Measurements from ENCODE around the gene PLEK.

Gene PLEK

GRCh38 chr2:68425503-68425902 is 60.4 kb downstream of the PLEK start:
- H3K4me1 ChIP-seq (ENCODE audit: control insufficient read depth, low read length) = peaks cover 56% of the 10 kb centered on the region
- H3K4me2 ChIP-seq (ENCODE audit: low read length) = no peak overlapping the region
- H4K20me1 ChIP-seq (ENCODE audit: control insufficient read depth, insufficient read depth, low read depth, low read length) = no peaks in the 10 kb centered on the region

GRCh38 chr2:68426446-68426845 is 61.4 kb downstream of the PLEK start:
- H3K4me1 ChIP-seq (ENCODE audit: control insufficient read depth, low read length) = peaks cover 51% of the 10 kb centered on the region
- H3K27me3 ChIP-seq (ENCODE audit: control insufficient read depth, low read length) = no peaks in the 10 kb centered on the region
- peak overlapping the region; percentile 44; the same call in 1 of the 2 replicates for H3K4me2 ChIP-seq (ENCODE audit: low read length)

More at GRCh38 chr2:68425503-68425902, 60.4 kb downstream of the PLEK start:
- no peaks in the 10 kb centered on the region for H3K9me3 ChIP-seq (ENCODE audit: control insufficient read depth, insufficient read depth, low read length)
- TF ChIP-seq EZH2phosphoT487 (IDR thresholded peaks at IDR 0.05; ENCODE audit: borderline replicate concordance, low read length) = no peak
- no peak for TF ChIP-seq CTCF (IDR thresholded peaks at IDR 0.05; ENCODE audit: low read depth, low read length, poor library complexity, severe bottlenecking)
- H3K27me3 ChIP-seq (ENCODE audit: control insufficient read depth, low read length) = no peaks in the 10 kb centered on the region
- H3F3A ChIP-seq (ENCODE audit: control insufficient read depth, insufficient read depth) = no peaks in the 10 kb centered on the region; the same call in 1 of the 2 replicates
- no peaks in the 10 kb centered on the region for H3K36me3 ChIP-seq (ENCODE audit: control insufficient read depth, low read length)
- no peaks in the 10 kb centered on the region for H3K79me2 ChIP-seq (ENCODE audit: control insufficient read depth, low read length)
- H3K27ac ChIP-seq (ENCODE audit: low read depth, low read length) = no peak overlapping the region
- H3K4me3 ChIP-seq (ENCODE audit: low read length) = no peak overlapping the region
- no peaks in the 10 kb centered on the region for H3K9me2 ChIP-seq (replicated peaks; ENCODE audit: control insufficient read depth, low read length)

GRCh38 chr2:68426848-68427579 is 61.9 kb downstream of the PLEK start:
- no peaks in the 10 kb centered on the region for H3K9me3 ChIP-seq (ENCODE audit: control insufficient read depth, insufficient read depth, low read length)
- peak overlapping the region; percentile 44 for H3K4me2 ChIP-seq (ENCODE audit: low read length)
- H3K27ac ChIP-seq (ENCODE audit: low read depth, low read length) = no peak overlapping the region
- H3F3A ChIP-seq (ENCODE audit: control insufficient read depth, insufficient read depth) = no peaks in the 10 kb centered on the region; the same call in 1 of the 2 replicates
- H3K4me3 ChIP-seq (ENCODE audit: low read length) = peak overlapping the region; percentile 18
- H4K20me1 ChIP-seq (ENCODE audit: control insufficient read depth, insufficient read depth, low read depth, low read length) = no peaks in the 10 kb centered on the region
- H3K4me1 ChIP-seq (ENCODE audit: control insufficient read depth, low read length) = peaks cover 51% of the 10 kb centered on the region
- no peaks in the 10 kb centered on the region for H3K9me2 ChIP-seq (replicated peaks; ENCODE audit: control insufficient read depth, low read length)
- H3K79me2 ChIP-seq (ENCODE audit: control insufficient read depth, low read length) = no peaks in the 10 kb centered on the region
- no peaks in the 10 kb centered on the region for H3K27me3 ChIP-seq (ENCODE audit: control insufficient read depth, low read length)
- no peaks in the 10 kb centered on the region for H3K36me3 ChIP-seq (ENCODE audit: control insufficient read depth, low read length)
- TF ChIP-seq EZH2phosphoT487 (IDR thresholded peaks at IDR 0.05; ENCODE audit: borderline replicate concordance, low read length) (no peak), CTCF (IDR thresholded peaks at IDR 0.05; ENCODE audit: low read depth, low read length, poor library complexity, severe bottlenecking) (no peak)

More at GRCh38 chr2:68426446-68426845, 61.4 kb downstream of the PLEK start:
- no peaks in the 10 kb centered on the region for H3K36me3 ChIP-seq (ENCODE audit: control insufficient read depth, low read length)
- no peaks in the 10 kb centered on the region for H4K20me1 ChIP-seq (ENCODE audit: control insufficient read depth, insufficient read depth, low read depth, low read length)
- TF ChIP-seq EZH2phosphoT487 (IDR thresholded peaks at IDR 0.05; ENCODE audit: borderline replicate concordance, low read length) (no peak), CTCF (IDR thresholded peaks at IDR 0.05; ENCODE audit: low read depth, low read length, poor library complexity, severe bottlenecking) (no peak)
- no peaks in the 10 kb centered on the region for H3K9me3 ChIP-seq (ENCODE audit: control insufficient read depth, insufficient read depth, low read length)
- H3K4me3 ChIP-seq (ENCODE audit: low read length) = no peak overlapping the region
- no peaks in the 10 kb centered on the region for H3K79me2 ChIP-seq (ENCODE audit: control insufficient read depth, low read length)
- no peaks in the 10 kb centered on the region for H3K9me2 ChIP-seq (replicated peaks; ENCODE audit: control insufficient read depth, low read length)
- H3K27ac ChIP-seq (ENCODE audit: low read depth, low read length) = no peak overlapping the region
- H3F3A ChIP-seq (ENCODE audit: control insufficient read depth, insufficient read depth) = no peaks in the 10 kb centered on the region; the same call in 1 of the 2 replicates
